Tracheal epithelial cell (primary cell): Measurements from ENCODE around the gene ERP29. TPM values are rescaled to one million over a fixed set of nuclear protein-coding genes. Genes with fewer than 3 reads are reported as not detected.

Experiments
- total RNA-seq: library from RNA; depleted of rRNA; stranded (reverse); fragments of >200 nt; gene quantifications from 2 replicates; pipeline ENCODE4 v1.2.1, GENCODE V29; 2014

Gene ERP29
- total RNA-seq: 76.6 and 88.9 TPM in 2 replicates

GRCh38 chr12:112012775-112013600 is at the start of gene ERP29, which contains the start of gene TMEM116:
Gene ERP29, plus strand, starts transcription at chr12:112013426. Its CDS starts 40 bp downstream, at chr12:112013466.
Gene TMEM116, minus strand, starts transcription at chr12:112013165. Its CDS starts 7,895 bp downstream, at chr12:112005270.

Other genes starting within 250 kb of the ERP29 start
- 36.4 and 45.4 TPM in 2 replicates for gene ALDH2, start 246.5 kb upstream of the ERP29 start, total RNA-seq
- gene MAPKAPK5, start 171.2 kb upstream of the ERP29 start, total RNA-seq: 43.6 and 49.9 TPM in 2 replicates
- gene TMEM116, start 261 bp upstream of the ERP29 start, total RNA-seq: 9.4 and 14.9 TPM in 2 replicates
- 19.3 and 30.1 TPM in 2 replicates for gene NAA25, start 95.4 kb downstream of the ERP29 start, total RNA-seq
- gene TRAFD1, start 112.1 kb downstream of the ERP29 start, total RNA-seq: 28.8 and 31.1 TPM in 2 replicates